ENCODE results near the gene FARSA.

- TF ChIP-seq EZH2 (IDR thresholded peaks at IDR 0.05; ENCODE audit: insufficient read depth, low read length) = no peak
- no peak for TF ChIP-seq CTCF (IDR thresholded peaks at IDR 0.05; ENCODE audit: insufficient read depth, low read depth, low read length)
Measured at GRCh38 chr19:12982648-12983047, 49.1 kb upstream of the FARSA start.

Measured in astrocyte (in vitro differentiated cells and primary cell).